GM19023 (cell line): ENCODE measurements around the gene WFS1.

Source experiments
- ATAC-seq: cut with Tn5 transposase; IDR thresholded peaks from one replicate; pipeline ENCODE4 v1.9.1; 2021; ENCODE audit warnings: mild to moderate bottlenecking, moderate library complexity; ENCODE audit not compliant: unreplicated experiment

Gene WFS1

GRCh38 chr4:6322761-6323566, 53.3 kb downstream of the WFS1 start:
- no peak for ATAC-seq

GRCh38 chr4:6324461-6324998, 54.9 kb downstream of the WFS1 start:
- ATAC-seq, result no peak

GRCh38 chr4:6324999-6325787, 55.5 kb downstream of the WFS1 start:
- no peak for ATAC-seq

GRCh38 chr4:6325788-6326290, 56.2 kb downstream of the WFS1 start:
- no peak for ATAC-seq

GRCh38 chr4:6326312-6327060, 56.8 kb downstream of the WFS1 start:
- no peak for ATAC-seq

GRCh38 chr4:6327220-6327917, 57.7 kb downstream of the WFS1 start:
- peak; percentile 59 for ATAC-seq

GRCh38 chr4:6328526-6328925, 58.9 kb downstream of the WFS1 start:
- no peak for ATAC-seq

GRCh38 chr4:6329478-6330383, 60.1 kb downstream of the WFS1 start:
- ATAC-seq, result no peak

- no peak for ATAC-seq
Observed at GRCh38 chr4:6330384-6330767, 60.7 kb downstream of the WFS1 start.

GRCh38 chr4:6331018-6331417, 61.4 kb downstream of the WFS1 start:
- no peak for ATAC-seq

GRCh38 chr4:6331468-6331867, 61.8 kb downstream of the WFS1 start:
- no peak for ATAC-seq

GRCh38 chr4:6332042-6332668, 62.5 kb downstream of the WFS1 start:
- ATAC-seq, result no peak

- ATAC-seq, result no peak
Observed at GRCh38 chr4:6332669-6333050, 63.0 kb downstream of the WFS1 start.

GRCh38 chr4:6333301-6334202, 63.9 kb downstream of the WFS1 start:
- ATAC-seq, result no peak

GRCh38 chr4:6334203-6334887, 64.7 kb downstream of the WFS1 start:
- ATAC-seq, result no peak

- no peak for ATAC-seq
Observed at GRCh38 chr4:6335040-6335590, 65.5 kb downstream of the WFS1 start.

GRCh38 chr4:6336166-6336565, 66.5 kb downstream of the WFS1 start:
- ATAC-seq, result no peak
